Right forelimb (tissue), 1 donor: ENCODE results near the gene GALNT18.
"Not testable (repeated sequence)": the region's sequence is repeated elsewhere in the genome, so short reads cannot be mapped to it uniquely, and the experiment has no call there.

Experiments
- DNase-seq: peaks from one replicate; pipeline ENCODE4 v3.0.0-alpha.2; 2018

GALNT18 gene

DNA sequence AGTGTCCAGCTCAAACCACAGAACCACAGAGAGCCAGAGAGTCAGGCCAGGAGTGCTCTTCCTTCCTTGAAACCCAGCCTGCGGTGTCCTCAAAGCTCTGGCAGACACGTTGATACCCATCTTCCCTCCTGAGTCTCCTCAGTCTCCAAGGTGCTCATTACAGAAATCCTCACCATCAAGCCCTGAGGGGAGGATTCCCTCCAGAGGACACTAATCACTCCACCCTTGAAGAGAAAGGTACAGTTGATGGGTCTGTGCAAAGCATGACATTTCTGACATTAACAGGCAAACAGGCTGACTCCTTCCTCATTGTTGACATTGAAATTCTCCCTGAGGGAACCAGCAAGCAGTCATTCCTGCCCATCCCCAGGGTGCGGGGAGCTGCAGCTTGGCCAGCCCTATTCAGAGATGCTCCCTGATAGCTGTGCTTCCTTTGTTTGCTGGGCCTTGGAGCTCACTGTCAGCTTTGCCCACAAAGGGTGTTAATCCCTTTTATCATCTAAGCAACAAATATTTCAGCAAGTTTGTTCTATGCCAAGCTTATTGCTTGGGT is 167.1 kb downstream of the GALNT18 start:
- DNase-seq = no peak

GRCh38 chr11:11451501-11452005 is 170.3 kb downstream of the GALNT18 start:
- DNase-seq = no peak

GRCh38 chr11:11450744-11451362 is 171.0 kb downstream of the GALNT18 start:
- no peak for DNase-seq

- no peak for DNase-seq
Observed at GRCh38 chr11:11449327-11449726, 172.5 kb downstream of the GALNT18 start.

DNA sequence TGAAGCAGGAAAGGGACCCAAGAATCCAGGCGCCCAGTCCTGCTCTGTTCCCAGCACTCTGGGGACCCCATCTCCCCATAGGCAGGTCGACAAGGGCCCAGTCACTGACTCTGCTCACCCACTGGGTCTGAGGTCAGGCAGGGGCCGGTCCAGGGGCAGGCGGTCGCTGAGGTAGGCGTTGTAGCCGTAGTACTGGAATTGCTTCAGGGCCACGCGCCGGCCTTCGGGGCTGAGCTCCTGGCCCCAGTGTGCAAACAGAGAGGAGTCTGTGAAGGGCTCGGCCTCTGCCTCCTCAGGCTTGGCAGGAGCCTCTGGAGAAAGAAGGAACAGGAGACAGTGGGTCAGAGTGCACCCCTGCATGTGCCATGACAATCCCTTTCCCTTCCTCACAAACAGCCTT is 173.2 kb downstream of the GALNT18 start:
- no peak for DNase-seq

GRCh38 chr11:11447601-11448000 is 174.2 kb downstream of the GALNT18 start:
- DNase-seq = not testable (repeated sequence)

DNA sequence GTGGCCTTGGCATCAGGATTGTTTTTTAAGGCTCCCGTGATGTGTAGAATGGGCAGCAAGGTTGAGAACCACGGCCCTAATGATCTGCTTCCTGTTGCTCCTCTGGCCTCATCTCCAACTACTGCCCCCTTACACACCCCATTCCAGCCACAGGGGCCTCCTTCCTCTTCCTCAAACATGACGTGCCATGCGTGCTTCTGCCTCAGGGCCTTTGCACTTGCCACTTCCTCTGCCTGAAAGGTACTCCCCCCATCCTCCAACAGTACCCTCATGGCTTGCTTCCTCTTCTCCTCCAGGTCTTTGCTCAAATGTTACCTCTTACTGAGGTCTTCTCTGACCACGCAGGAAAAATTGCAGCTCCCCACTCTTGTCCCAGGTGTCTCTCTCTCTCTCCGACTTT is 174.8 kb downstream of the GALNT18 start:
- DNase-seq = no peak

- DNase-seq = no peak
Observed at GRCh38 chr11:11446564-11446963, 175.2 kb downstream of the GALNT18 start.

GRCh38 chr11:11445441-11446185 is 176.2 kb downstream of the GALNT18 start:
- no peak for DNase-seq

DNA sequence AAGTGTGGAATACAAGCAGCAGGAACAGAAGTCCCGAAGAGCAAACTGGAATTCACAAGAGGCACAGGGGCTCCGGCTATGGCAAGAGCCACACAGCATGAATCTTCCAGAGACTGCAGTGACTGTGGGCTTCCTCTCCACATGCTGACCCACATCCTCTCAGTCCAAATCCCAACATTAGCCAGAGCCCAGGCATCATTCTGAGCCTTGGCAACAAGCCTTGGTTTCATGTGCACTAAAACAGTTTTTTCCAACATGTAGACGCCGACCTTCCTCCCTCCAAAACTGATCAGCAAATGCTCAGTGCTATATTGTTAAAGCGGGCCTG is 177.0 kb downstream of the GALNT18 start:
- no peak for DNase-seq

DNA sequence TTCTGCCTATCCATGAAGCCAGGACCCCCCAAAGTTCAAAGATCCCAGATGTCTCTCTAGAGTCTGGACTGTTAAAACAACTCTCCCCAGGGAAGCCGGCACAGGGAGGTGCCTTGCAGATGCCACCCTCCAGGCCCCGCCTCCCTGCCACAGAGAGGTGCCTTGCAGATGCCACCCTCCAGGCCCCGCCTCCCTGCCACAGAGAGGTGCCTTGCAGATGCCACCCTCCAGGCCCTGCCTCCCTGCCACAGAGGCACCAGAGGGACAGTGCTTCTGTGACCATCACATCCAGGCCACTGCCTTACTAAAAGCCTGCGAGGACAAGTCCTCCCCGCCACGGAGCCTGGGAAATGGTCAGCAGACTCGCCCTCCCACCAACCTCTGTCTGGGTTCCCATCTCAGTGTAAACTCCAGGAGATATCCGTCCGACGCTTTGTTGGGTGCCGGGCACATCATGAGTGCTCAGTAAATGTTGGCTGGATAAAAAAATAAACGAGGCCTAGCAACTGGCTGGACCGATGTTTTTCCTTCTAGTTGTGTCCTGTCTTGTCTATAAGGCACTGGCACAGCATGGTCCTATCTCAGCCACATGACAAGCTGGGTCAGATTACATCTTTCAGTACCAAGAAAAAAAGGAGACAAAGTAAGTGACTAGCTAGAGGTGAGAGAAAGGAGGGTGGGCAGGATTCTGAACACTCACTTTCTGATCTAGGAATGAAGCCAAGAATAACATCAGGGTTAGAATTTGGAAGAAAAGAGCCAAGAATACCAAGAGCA is 177.6 kb downstream of the GALNT18 start:
- no peak for DNase-seq

DNA sequence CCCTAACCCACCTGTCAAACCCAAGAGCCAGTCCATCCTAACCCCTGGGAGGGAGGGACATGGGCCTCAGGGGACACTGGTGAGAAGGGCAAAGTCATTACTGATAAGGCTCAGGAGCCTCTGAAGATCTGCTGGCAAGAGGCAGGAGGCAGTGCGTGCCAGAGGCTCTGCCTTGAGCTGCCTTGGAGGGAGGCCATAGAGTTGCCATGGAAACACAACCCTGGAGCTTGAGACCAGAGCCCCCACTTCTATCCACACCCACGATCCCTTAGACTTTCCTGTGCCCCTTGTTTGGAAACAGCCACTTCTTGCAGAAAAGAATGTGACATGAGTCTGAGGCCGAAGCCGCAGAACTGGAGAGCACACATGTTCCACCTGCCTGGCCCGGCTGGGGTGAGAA is 179.0 kb downstream of the GALNT18 start:
- DNase-seq = no peak

- DNase-seq = no peak
Observed at GRCh38 chr11:11441516-11441915, 180.3 kb downstream of the GALNT18 start.

DNA sequence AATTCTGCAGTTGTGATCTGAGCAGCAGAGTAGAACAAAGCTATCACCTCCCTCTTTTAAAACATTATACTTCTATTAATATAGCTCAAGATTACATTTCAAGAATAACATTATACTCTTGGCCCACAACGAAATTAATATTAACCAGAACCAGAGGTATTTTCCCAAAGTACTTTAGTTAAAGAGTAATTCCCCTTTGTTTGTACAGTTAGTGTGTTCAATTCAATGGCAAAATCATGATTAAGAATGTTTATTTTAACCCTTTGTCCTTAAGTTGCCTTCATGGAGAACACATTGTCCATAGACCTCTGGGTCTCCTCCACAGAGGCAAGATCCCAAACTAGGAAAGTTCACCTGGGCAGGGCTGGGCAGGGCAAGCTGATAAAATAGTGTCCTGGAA is 180.7 kb downstream of the GALNT18 start:
- DNase-seq = no peak

GRCh38 chr11:11440144-11440543 is 181.7 kb downstream of the GALNT18 start:
- no peak for DNase-seq

GRCh38 chr11:11439591-11439990 is 182.2 kb downstream of the GALNT18 start:
- no peak for DNase-seq

- no peak for DNase-seq
Observed at GRCh38 chr11:11436715-11437313, 185.0 kb downstream of the GALNT18 start.

DNA sequence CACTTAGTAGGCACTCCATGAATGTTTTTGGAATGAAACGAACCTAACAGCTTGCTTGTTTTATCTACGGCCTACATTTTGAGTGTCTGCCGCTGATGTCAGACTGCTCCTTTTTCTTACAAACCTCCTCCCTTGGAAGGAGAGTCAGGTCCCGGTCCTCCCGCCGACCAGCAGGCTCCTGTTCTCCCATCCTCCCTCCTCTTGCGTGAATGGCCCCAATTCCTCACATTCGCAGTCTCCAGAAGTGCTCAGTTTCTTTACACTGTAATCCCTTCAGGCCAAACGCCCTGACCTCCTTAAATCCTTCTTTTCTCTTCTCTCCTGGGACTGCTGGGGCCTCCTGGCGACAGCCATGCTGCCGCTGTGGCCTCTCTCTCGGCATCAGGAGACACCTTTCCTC is 186.2 kb downstream of the GALNT18 start:
- no peak for DNase-seq

GRCh38 chr11:11433960-11434359 is 187.8 kb downstream of the GALNT18 start:
- DNase-seq = no peak

GRCh38 chr11:11432621-11433319 is 189.0 kb downstream of the GALNT18 start:
- DNase-seq = no peak

DNA sequence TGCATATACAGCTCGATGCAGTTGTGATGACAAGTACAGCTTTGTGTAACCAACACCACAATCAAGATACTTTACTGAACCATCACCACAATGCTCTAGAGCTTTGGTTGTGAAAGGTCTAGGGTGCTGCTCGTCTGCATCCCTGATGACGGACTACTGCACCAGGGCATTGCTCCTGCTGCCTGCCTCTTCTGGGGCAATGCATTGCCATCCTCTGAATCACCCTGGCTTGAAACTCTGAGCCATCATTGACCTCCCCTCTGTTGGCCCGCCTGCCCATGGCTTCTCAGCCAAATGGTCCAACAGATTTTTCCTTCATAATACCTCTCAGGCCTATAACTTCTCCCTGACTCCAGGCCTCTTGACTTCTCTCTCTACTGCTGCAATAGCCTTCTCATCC is 191.4 kb downstream of the GALNT18 start:
- DNase-seq = no peak

GRCh38 chr11:11428714-11429113 is 193.1 kb downstream of the GALNT18 start:
- DNase-seq = no peak

DNA sequence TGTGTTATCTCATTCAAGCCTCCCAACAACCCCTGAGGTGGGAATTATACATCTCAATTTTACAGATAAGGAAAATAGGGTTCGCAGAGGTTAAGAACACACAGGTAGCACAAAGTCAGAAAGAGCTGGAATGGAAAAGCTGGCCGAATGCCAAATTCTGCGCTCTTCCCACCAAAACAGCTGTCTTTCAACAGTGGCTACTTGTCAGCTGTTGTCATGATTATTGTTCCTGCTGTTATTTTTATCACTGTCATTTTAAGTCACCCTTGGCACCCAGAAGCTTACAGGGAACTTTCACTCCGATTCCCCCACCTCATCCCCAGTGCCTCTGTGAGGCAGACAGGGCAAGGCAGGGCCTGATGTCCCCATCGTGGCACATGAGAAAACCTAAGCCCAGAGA is 194.3 kb downstream of the GALNT18 start:
- no peak for DNase-seq
